Fibroblast of villous mesenchyme (primary cell): ENCODE results near the gene ALDOA. TPM values are rescaled to one million over a fixed set of nuclear protein-coding genes. Genes with fewer than 3 reads are reported as not detected.

Source experiments
- DNase-seq: peaks from one replicate; pipeline ENCODE4 v3.0.0-alpha.2; 2010; ENCODE audit warnings: low read depth
- H3K4me3 ChIP-seq: 2 replicates; pipeline ENCODE4 v1.5.1; 2011; ENCODE audit warnings: low read depth, mild to moderate bottlenecking, low read length
- CTCF ChIP-seq: IDR thresholded peaks from 2 replicates; pipeline ENCODE4 v1.5.1; 2012; ENCODE audit warnings: low read depth, mild to moderate bottlenecking, low read length; ENCODE audit not compliant: insufficient read depth
- total RNA-seq: library from RNA; depleted of rRNA; stranded (reverse); fragments of >200 nt; gene quantifications from 2 replicates; pipeline ENCODE4 v1.2.3, GENCODE V29; 2012

The ALDOA gene
- total RNA-seq, 1 donor = 545 TPM

DNA sequence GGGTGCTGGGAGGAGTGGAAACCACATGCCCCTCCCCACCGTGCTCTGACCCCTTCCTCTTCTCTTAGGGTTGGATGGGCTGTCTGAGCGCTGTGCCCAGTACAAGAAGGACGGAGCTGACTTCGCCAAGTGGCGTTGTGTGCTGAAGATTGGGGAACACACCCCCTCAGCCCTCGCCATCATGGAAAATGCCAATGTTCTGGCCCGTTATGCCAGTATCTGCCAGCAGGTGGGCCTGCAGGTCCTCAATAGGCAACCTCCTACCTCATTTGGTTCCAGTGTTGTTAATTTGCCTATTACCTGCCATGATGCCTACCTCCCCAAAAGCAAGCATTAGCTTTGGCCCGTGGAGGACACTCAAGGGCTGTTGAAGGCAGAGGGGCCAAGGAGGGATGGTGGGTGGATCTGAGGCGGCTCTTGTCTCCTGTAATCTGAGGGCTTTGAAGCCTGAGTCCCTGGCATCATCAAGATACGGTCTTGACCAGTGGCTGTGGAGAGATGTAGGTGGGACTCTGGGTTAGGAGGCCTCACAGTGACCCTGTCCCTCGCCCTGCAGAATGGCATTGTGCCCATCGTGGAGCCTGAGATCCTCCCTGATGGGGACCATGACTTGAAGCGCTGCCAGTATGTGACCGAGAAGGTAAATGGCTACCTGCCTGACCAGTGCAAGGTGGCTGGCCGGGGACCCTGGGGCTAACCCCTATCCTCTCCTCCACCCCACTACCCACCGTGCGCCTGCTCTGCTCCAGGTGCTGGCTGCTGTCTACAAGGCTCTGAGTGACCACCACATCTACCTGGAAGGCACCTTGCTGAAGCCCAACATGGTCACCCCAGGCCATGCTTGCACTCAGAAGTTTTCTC, 3.4 kb downstream of the ALDOA start:
- no peak overlapping the region for H3K4me3 ChIP-seq
- peak; percentile 42 for DNase-seq
- TF ChIP-seq CTCF = peak; percentile 63

GRCh38 chr16:30069611-30070462, 4.3 kb downstream of the ALDOA start:
- no peak for TF ChIP-seq CTCF
- H3K4me3 ChIP-seq = no peak overlapping the region
- peak; percentile 53 for DNase-seq

DNA sequence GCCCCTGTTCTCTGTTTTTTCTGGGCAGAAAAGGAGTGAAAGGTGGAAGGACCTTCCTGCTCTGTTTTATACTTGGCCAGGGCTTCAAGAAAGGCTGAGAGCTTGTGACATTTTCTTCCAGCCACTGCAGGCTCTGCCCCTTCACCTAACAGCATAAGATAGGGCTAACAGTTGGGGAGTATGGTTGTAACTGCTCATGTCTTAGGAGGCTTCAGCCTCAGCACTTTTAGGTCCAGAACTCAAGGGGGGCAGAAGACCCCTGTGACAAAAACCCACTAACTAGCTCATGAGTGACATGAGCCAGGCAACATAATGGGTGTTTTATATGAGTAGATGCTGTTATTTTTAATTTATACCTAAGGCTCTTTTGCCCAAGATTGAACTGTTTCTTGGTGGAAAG, 4.9 kb downstream of the ALDOA start:
- DNase-seq = no peak
- H3K4me3 ChIP-seq = no peak overlapping the region
- TF ChIP-seq CTCF = no peak

- peak; percentile 6 for TF ChIP-seq CTCF
- peak; percentile 92 for DNase-seq
- H3K4me3 ChIP-seq = peak within 1 kb of the TSS; percentile 97
Measured at GRCh38 chr16:30075503-30076275, 10.1 kb downstream of the ALDOA start, which contains the start of gene PPP4C. Gene PPP4C, plus strand, starts transcription at chr16:30075994. Its CDS starts 384 bp downstream, at chr16:30076378.

GRCh38 chr16:30076276-30076791, 10.8 kb downstream of the ALDOA start:
- DNase-seq = peak; percentile 23
- peak overlapping the region; percentile 97 for H3K4me3 ChIP-seq
- no peak for TF ChIP-seq CTCF

- peak overlapping the region; percentile 97 for H3K4me3 ChIP-seq
- no peak for DNase-seq
- TF ChIP-seq CTCF = no peak
Measured at GRCh38 chr16:30077656-30078055, 12.1 kb downstream of the ALDOA start.
